Measurements from ENCODE around the gene OR5L1. TPM values are rescaled to one million over a fixed set of nuclear protein-coding genes. Genes with fewer than 3 reads are reported as not detected.

The OR5L1 gene
- not detected for total RNA-seq

DNA sequence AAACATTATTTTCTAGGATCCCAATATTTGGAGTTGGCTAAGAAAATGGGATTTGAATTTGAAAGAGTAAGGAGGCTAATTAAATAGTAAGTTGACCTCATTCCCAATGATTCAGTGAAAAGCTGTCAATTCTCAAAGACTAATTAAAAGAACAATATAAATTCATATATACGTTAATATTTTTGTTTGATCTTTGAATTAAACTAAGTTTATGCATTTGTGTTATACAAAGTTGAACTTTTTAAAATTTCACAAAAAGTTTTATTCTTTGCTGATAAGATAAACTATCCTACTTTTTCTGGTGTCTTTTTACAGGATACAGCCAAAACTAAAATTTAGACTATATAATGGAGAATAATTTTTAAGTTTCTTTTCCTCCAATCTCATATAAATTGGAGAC, at the start of gene OR5L1:
TSS of gene OR5L1 (plus strand) at position 301 of the 400 bp plus-strand sequence. CDS start 100 bp downstream, outside the sequence.
- Histone ChIP-seq H3K4me3 (ENCODE audit: low read length in 3 of 3) (no peak within 1 kb of the TSS), H3K27me3 (ENCODE audit: control insufficient read depth in 3 of 3, insufficient read depth in 3 of 3, low read length in 3 of 3) (no peaks in the 10 kb centered on the region), H3K9ac (ENCODE audit: low read depth in 1 of 3, low read length in 3 of 3) (no peak within 1 kb of the TSS), H3K27ac (ENCODE audit: low read depth, low read length) (no peak within 1 kb of the TSS), H3K36me3 (ENCODE audit: control insufficient read depth in 3 of 3, insufficient read depth in 3 of 3, low read length in 3 of 3) (no peaks in the 10 kb centered on the region), H3K9me3 (ENCODE audit: control insufficient read depth in 3 of 3, low read length in 3 of 3) (no peaks in the 10 kb centered on the region), H3K4me1 (ENCODE audit: control insufficient read depth in 3 of 3, insufficient read depth in 3 of 3, low read length in 3 of 3) (no peaks in the 10 kb centered on the region)

DNA sequence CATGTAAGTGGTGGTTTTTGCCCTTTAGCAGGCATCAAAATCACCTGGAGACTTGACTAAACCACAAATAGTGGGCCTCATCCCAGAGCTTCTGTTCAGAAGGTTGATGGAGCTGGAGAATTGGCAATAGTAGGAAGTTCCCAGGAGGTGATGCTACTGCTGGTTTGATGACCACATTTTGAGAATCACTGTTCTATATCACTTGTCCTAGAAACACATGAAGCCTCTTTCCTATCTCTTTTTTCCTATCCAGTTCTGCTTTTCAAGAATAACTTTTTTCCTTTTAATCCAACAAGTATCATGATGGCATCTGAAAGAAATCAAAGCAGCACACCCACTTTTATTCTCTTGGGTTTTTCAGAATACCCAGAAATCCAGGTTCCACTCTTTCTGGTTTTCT, 38.0 kb upstream of the OR5L1 start, which contains the start of gene OR5D13:
TSS of gene OR5D13 (plus strand) at position 301 of the 400 bp plus-strand sequence. CDS start at position 301, 0 bp downstream.
- no peak within 1 kb of the TSS for H3K4me3 ChIP-seq (ENCODE audit: low read length in 3 of 3)
- H3K9me3 ChIP-seq (ENCODE audit: control insufficient read depth in 3 of 3, low read length in 3 of 3) = no peaks in the 10 kb centered on the region
- no peaks in the 10 kb centered on the region for H3K36me3 ChIP-seq (ENCODE audit: control insufficient read depth in 3 of 3, insufficient read depth in 3 of 3, low read length in 3 of 3)
- H3K4me1 ChIP-seq (ENCODE audit: control insufficient read depth in 3 of 3, insufficient read depth in 3 of 3, low read length in 3 of 3) = no peaks in the 10 kb centered on the region
- no peaks in the 10 kb centered on the region for H3K27me3 ChIP-seq (ENCODE audit: control insufficient read depth in 3 of 3, insufficient read depth in 3 of 3, low read length in 3 of 3)
- H3K27ac ChIP-seq (ENCODE audit: low read depth, low read length) = no peak within 1 kb of the TSS
- H3K9ac ChIP-seq (ENCODE audit: low read depth in 1 of 3, low read length in 3 of 3) = no peak within 1 kb of the TSS

DNA sequence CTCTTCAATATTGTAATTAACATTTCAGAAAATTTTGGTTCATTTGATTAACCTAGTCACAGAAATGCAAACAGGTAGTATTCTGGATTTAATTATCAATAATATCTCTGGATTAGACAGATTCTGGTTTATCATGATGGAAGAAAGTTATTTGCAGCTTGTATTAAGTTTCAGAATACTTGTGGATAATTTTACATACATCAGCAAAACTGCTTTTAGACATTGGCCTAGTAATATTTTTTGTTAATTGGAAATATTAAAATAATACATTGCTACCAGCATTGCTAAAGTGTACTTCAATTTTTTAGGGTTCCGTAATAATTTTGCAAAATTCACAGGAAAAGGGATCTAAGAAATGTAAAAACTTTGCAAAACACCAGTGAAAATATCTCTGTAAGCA, 19.6 kb upstream of the OR5L1 start:
- H3K9me3 ChIP-seq (ENCODE audit: control insufficient read depth in 3 of 3, low read length in 3 of 3) = no peaks in the 10 kb centered on the region
- H3K27ac ChIP-seq (ENCODE audit: low read depth, low read length) = no peak overlapping the region
- no peaks in the 10 kb centered on the region for H3K36me3 ChIP-seq (ENCODE audit: control insufficient read depth in 3 of 3, insufficient read depth in 3 of 3, low read length in 3 of 3)
- no peak overlapping the region for H3K4me3 ChIP-seq (ENCODE audit: low read length in 3 of 3)
- no peaks in the 10 kb centered on the region for H3K4me1 ChIP-seq (ENCODE audit: control insufficient read depth in 3 of 3, insufficient read depth in 3 of 3, low read length in 3 of 3)
- H3K9ac ChIP-seq (ENCODE audit: low read depth in 1 of 3, low read length in 3 of 3) = no peak overlapping the region
- no peaks in the 10 kb centered on the region for H3K27me3 ChIP-seq (ENCODE audit: control insufficient read depth in 3 of 3, insufficient read depth in 3 of 3, low read length in 3 of 3)

DNA sequence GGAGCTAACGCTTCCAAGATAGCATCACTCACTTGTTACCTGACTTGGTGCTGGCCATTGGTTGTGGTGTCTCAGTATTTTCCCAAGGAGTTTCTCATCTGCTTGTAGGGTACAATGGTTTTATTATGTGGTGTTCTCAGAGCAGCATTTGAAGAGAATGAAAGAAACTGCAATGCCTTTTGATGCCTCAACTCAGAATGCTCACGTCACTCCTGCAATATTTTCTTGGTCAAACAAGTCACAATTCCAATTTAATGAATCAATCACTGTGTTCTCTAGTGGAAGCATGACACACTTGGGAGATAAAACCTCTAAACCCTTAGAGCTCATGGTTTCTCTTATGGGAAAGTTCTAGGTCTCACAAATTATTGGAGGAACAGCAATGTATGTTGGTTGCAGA, 17.8 kb upstream of the OR5L1 start:
- Histone ChIP-seq H3K27ac (ENCODE audit: low read depth, low read length) (no peak overlapping the region), H3K4me3 (ENCODE audit: low read length in 3 of 3) (no peak overlapping the region), H3K36me3 (ENCODE audit: control insufficient read depth in 3 of 3, insufficient read depth in 3 of 3, low read length in 3 of 3) (no peaks in the 10 kb centered on the region), H3K9me3 (ENCODE audit: control insufficient read depth in 3 of 3, low read length in 3 of 3) (no peaks in the 10 kb centered on the region), H3K9ac (ENCODE audit: low read depth in 1 of 3, low read length in 3 of 3) (no peak overlapping the region), H3K4me1 (ENCODE audit: control insufficient read depth in 3 of 3, insufficient read depth in 3 of 3, low read length in 3 of 3) (no peaks in the 10 kb centered on the region), H3K27me3 (ENCODE audit: control insufficient read depth in 3 of 3, insufficient read depth in 3 of 3, low read length in 3 of 3) (no peaks in the 10 kb centered on the region)

DNA sequence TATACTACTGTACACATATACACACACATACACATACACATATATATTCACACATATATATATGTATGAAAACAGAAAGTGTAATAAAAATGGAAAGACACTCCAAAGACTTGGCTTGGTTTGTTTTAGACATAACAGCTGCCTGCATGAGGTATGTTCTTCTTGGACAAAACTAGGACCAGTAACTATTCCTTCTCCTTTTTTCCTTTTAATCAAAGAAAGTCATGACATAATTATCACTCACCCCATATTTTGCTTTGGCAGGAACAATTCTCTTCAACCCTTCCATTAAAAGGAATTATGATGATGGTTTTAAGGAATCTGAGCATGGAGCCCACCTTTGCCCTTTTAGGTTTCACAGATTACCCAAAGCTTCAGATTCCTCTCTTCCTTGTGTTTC, 15.9 kb upstream of the OR5L1 start, which contains the start of gene OR5D14:
TSS of gene OR5D14 (plus strand) at position 301 of the 400 bp plus-strand sequence. CDS start at position 301, 0 bp downstream.
- no peak within 1 kb of the TSS for H3K27ac ChIP-seq (ENCODE audit: low read depth, low read length)

DNA sequence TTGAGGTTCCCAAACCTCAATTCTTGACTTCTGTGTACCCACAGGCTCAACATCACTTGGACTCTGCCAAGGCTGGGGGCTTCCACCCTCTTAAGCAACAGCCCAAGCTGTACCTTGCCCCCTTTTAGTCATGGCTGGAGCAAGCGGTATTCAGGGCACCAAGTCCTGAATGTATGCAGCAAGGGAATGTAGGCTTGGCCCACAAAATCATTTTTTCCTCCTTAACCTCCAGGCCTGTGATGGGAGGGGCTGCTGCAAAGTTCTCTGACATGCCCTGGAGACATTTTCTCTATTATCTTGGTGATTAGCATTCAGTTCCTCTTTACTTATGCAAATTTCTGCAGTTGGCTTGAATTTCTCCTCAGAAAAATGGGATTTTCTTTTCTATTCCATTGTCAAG, 4.9 kb upstream of the OR5L1 start:
- H3K4me3 ChIP-seq (ENCODE audit: low read length in 3 of 3) = no peak overlapping the region
- no peak overlapping the region for H3K9ac ChIP-seq (ENCODE audit: low read depth in 1 of 3, low read length in 3 of 3)
- no peaks in the 10 kb centered on the region for H3K36me3 ChIP-seq (ENCODE audit: control insufficient read depth in 3 of 3, insufficient read depth in 3 of 3, low read length in 3 of 3)
- no peak overlapping the region for H3K27ac ChIP-seq (ENCODE audit: low read depth, low read length)
- no peaks in the 10 kb centered on the region for H3K4me1 ChIP-seq (ENCODE audit: control insufficient read depth in 3 of 3, insufficient read depth in 3 of 3, low read length in 3 of 3)
- no peaks in the 10 kb centered on the region for H3K27me3 ChIP-seq (ENCODE audit: control insufficient read depth in 3 of 3, insufficient read depth in 3 of 3, low read length in 3 of 3)
- no peaks in the 10 kb centered on the region for H3K9me3 ChIP-seq (ENCODE audit: control insufficient read depth in 3 of 3, low read length in 3 of 3)

More for the DNA sequence above, 15.9 kb upstream of the OR5L1 start, which contains the start of gene OR5D14:
- Histone ChIP-seq H3K4me1 (ENCODE audit: control insufficient read depth in 3 of 3, insufficient read depth in 3 of 3, low read length in 3 of 3) (no peaks in the 10 kb centered on the region), H3K9ac (ENCODE audit: low read depth in 1 of 3, low read length in 3 of 3) (no peak within 1 kb of the TSS), H3K4me3 (ENCODE audit: low read length in 3 of 3) (no peak within 1 kb of the TSS), H3K9me3 (ENCODE audit: control insufficient read depth in 3 of 3, low read length in 3 of 3) (no peaks in the 10 kb centered on the region), H3K36me3 (ENCODE audit: control insufficient read depth in 3 of 3, insufficient read depth in 3 of 3, low read length in 3 of 3) (no peaks in the 10 kb centered on the region), H3K27me3 (ENCODE audit: control insufficient read depth in 3 of 3, insufficient read depth in 3 of 3, low read length in 3 of 3) (no peaks in the 10 kb centered on the region)

DNA sequence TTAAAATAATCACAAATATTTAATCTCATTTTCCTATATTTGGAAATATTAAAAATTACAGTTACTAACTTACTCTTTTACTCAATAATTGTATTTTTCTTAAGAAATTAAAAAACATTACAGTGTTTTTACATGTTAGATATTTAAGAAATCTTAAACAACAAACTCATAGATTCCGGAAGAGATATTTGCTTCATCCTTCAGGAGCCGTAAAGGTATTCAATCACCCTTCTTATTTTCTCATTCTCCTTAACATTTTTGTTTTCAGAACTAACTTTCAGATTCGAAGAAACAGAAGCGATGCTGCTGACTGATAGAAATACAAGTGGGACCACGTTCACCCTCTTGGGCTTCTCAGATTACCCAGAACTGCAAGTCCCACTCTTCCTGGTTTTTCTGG, 8.2 kb downstream of the OR5L1 start, which contains the start of gene OR5D18:
TSS of gene OR5D18 (plus strand) at position 301 of the 400 bp plus-strand sequence. CDS start at position 301, 0 bp downstream.
- Histone ChIP-seq H3K4me3 (ENCODE audit: low read length in 3 of 3) (no peak within 1 kb of the TSS), H3K36me3 (ENCODE audit: control insufficient read depth in 3 of 3, insufficient read depth in 3 of 3, low read length in 3 of 3) (no peaks in the 10 kb centered on the region), H3K27me3 (ENCODE audit: control insufficient read depth in 3 of 3, insufficient read depth in 3 of 3, low read length in 3 of 3) (no peaks in the 10 kb centered on the region), H3K9me3 (ENCODE audit: control insufficient read depth in 3 of 3, low read length in 3 of 3) (no peaks in the 10 kb centered on the region), H3K9ac (ENCODE audit: low read depth in 1 of 3, low read length in 3 of 3) (no peak within 1 kb of the TSS), H3K4me1 (ENCODE audit: control insufficient read depth in 3 of 3, insufficient read depth in 3 of 3, low read length in 3 of 3) (no peaks in the 10 kb centered on the region), H3K27ac (ENCODE audit: low read depth, low read length) (no peak within 1 kb of the TSS)

DNA sequence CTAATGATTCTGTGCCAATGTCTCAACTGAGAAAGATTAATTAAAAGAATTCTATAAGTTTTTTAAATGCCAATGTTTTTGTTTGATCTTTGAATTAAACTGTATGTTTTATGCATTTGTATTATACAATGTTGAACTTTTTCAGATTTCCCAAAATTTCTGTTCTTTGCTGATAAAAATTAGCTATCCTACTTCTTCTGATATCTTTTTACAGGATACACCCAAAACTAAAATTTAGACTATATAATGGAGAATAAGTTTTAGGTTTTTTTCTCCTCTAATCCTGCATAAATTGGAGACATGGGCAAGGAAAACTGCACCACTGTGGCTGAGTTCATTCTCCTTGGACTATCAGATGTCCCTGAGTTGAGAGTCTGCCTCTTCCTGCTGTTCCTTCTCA, 15.8 kb downstream of the OR5L1 start, which contains the start of gene OR5L2:
TSS of gene OR5L2 (plus strand) at position 301 of the 400 bp plus-strand sequence. CDS start at position 301, 0 bp downstream.
- Histone ChIP-seq H3K36me3 (ENCODE audit: control insufficient read depth in 3 of 3, insufficient read depth in 3 of 3, low read length in 3 of 3) (no peaks in the 10 kb centered on the region), H3K4me1 (ENCODE audit: control insufficient read depth in 3 of 3, insufficient read depth in 3 of 3, low read length in 3 of 3) (no peaks in the 10 kb centered on the region), H3K27me3 (ENCODE audit: control insufficient read depth in 3 of 3, insufficient read depth in 3 of 3, low read length in 3 of 3) (no peaks in the 10 kb centered on the region), H3K9me3 (ENCODE audit: control insufficient read depth in 3 of 3, low read length in 3 of 3) (peaks cover 0 to 3% (median 3%) of the 10 kb centered on the region in 3 donors), H3K9ac (ENCODE audit: low read depth in 1 of 3, low read length in 3 of 3) (no peak within 1 kb of the TSS), H3K27ac (ENCODE audit: low read depth, low read length) (no peak within 1 kb of the TSS), H3K4me3 (ENCODE audit: low read length in 3 of 3) (no peak within 1 kb of the TSS)

DNA sequence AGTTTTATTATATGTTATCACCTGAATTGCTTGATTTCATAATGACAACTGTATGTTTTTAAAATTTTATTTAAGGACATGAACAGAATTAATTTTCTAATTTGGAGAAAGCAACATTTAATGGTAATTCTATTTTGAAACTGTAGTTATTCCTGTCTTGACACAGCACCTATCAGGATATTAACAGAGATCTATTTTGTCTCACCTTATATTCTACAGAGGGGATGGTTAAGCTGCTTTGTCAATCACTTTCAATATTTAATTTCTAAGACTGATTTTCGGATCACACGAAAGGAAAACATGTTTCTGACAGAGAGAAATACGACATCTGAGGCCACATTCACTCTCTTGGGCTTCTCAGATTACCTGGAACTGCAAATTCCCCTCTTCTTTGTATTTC, 27.3 kb downstream of the OR5L1 start, which contains the start of gene OR5D16:
TSS of gene OR5D16 (plus strand) at position 301 of the 400 bp plus-strand sequence. CDS start at position 301, 0 bp downstream.
- Histone ChIP-seq H3K27me3 (ENCODE audit: control insufficient read depth in 3 of 3, insufficient read depth in 3 of 3, low read length in 3 of 3) (no peaks in the 10 kb centered on the region), H3K27ac (ENCODE audit: low read depth, low read length) (no peak within 1 kb of the TSS), H3K4me1 (ENCODE audit: control insufficient read depth in 3 of 3, insufficient read depth in 3 of 3, low read length in 3 of 3) (no peaks in the 10 kb centered on the region), H3K9ac (ENCODE audit: low read depth in 1 of 3, low read length in 3 of 3) (no peak within 1 kb of the TSS), H3K36me3 (ENCODE audit: control insufficient read depth in 3 of 3, insufficient read depth in 3 of 3, low read length in 3 of 3) (no peaks in the 10 kb centered on the region), H3K4me3 (ENCODE audit: low read length in 3 of 3) (no peak within 1 kb of the TSS), H3K9me3 (ENCODE audit: control insufficient read depth in 3 of 3, low read length in 3 of 3) (peaks cover 0 to 2% (median 0%) of the 10 kb centered on the region in 3 donors)

DNA sequence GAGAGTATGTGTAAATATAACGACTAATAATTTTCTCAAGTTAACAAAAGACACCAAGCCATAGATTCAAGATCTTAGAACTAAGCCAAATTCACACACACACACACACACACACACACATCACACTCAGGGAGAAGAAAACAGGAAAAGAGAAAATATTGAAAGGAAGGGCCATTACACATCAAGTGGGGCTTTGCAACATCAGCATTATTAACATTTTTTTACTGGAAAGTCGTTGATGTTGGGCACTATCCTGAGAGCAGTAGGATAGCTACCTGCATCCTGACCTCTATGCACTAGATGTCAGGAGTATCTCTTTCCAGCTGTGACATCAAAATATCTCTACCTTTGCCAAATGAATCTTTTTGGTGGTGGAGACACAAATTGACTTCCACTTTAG, 36.3 kb downstream of the OR5L1 start:
- Histone ChIP-seq H3K27me3 (ENCODE audit: control insufficient read depth in 3 of 3, insufficient read depth in 3 of 3, low read length in 3 of 3) (no peaks in the 10 kb centered on the region), H3K4me1 (ENCODE audit: control insufficient read depth in 3 of 3, insufficient read depth in 3 of 3, low read length in 3 of 3) (no peaks in the 10 kb centered on the region), H3K27ac (ENCODE audit: low read depth, low read length) (no peak overlapping the region), H3K9ac (ENCODE audit: low read depth in 1 of 3, low read length in 3 of 3) (no peak overlapping the region), H3K9me3 (ENCODE audit: control insufficient read depth in 3 of 3, low read length in 3 of 3) (no peaks in the 10 kb centered on the region), H3K36me3 (ENCODE audit: control insufficient read depth in 3 of 3, insufficient read depth in 3 of 3, low read length in 3 of 3) (no peaks in the 10 kb centered on the region), H3K4me3 (ENCODE audit: low read length in 3 of 3) (no peak overlapping the region)

All from skeletal muscle tissue (tissue), 4 donors.